Stimulated activated CD4-positive, alpha-beta T cell treated with anti-CD3 and anti-CD28 coated beads, Interleukin-4, amount 100 ng/mL, for 24 hours (primary cell): Measurements from ENCODE around the gene BCL2L12.
A peak's percentile ranks its signal among the peaks of the same experiment; 100 is the strongest.
"Not testable (repeated sequence)": the region's sequence is repeated elsewhere in the genome, so short reads cannot be mapped to it uniquely, and the experiment has no call there.

ENCODE experiments used
- DNase-seq: peaks from one replicate; pipeline ENCODE4 v3.0.0-alpha.2; 2020

BCL2L12 gene

GRCh38 chr19:49665351-49666119 lies at the start of gene BCL2L12, which contains the start of gene IRF3:
Gene BCL2L12, plus strand, starts transcription at chr19:49665933. Its CDS starts 760 bp downstream, at chr19:49666693.
Gene IRF3, minus strand, starts transcription at chr19:49665857. Its CDS starts 1,019 bp downstream, at chr19:49664838.
- DNase-seq, result peak; percentile 100

DNA sequence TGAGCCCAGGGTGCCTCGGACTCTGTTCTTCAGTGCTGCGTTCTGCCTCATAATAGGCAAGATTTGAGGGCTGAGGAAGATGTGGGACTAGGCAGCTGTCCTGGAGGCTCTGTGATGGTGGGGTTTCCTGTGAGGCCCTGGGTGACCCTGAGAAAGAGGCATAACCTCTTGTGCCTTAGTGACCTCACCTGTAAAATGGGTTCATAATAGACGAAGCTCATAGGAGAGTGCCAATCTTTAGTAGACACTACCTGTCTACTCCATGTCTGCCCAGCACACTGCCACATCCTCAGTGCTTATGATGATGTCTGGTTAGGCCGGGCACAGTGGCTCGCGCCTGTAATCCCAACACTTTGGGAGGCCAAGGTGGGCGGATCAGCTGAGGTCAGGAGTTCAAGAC lies 49.2 kb upstream of the BCL2L12 start:
- DNase-seq, result no peak

GRCh38 chr19:49616945-49617344 lies 48.8 kb upstream of the BCL2L12 start:
- DNase-seq, result no peak

GRCh38 chr19:49617860-49618259 lies 47.9 kb upstream of the BCL2L12 start:
- not testable (repeated sequence) for DNase-seq

DNA sequence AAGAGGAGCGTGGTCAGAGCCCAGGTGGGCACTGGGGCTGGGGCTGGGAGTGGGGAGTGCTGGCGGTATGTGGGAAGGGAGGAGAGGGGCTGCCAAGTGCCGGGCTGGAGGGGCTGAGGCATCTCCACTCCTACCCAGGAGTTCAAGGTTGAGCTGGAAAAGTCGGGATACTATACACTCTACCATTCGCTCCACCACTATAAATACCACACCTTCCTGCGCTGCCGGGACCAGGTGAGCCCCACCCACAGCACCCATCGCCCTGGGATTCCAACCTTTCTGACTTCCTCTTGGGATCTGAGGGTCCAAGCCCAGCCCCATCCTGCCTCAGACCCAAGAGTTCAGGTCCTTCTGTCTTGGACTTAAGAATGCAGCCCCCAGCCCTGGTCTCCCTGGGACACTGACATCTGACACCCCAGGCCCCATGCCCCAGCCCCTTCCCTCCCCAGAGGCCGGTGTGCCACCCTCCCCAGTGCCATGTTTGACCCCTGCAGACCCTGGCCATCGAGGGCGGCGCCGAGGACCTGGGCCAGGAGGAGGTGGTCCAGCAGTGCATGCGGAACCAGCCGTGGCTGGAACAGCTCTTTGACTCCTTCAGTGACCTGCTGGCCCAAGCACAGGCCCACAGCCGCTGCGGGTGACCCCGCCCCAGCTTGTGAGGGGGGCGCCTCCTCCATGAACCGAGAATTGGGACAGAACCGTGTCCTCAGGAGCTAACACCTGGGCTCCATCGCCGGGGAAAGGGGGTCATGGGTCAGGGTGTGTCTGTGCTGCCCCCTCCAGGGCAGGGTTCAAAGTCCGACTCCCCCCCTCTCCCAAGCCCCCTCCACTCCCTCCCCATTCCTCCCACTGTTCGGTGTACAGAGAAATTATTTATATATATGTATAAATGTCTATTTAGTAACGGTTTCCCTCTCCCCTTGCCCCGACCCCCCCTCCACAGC lies 40.5 kb upstream of the BCL2L12 start:
- no peak for DNase-seq

DNA sequence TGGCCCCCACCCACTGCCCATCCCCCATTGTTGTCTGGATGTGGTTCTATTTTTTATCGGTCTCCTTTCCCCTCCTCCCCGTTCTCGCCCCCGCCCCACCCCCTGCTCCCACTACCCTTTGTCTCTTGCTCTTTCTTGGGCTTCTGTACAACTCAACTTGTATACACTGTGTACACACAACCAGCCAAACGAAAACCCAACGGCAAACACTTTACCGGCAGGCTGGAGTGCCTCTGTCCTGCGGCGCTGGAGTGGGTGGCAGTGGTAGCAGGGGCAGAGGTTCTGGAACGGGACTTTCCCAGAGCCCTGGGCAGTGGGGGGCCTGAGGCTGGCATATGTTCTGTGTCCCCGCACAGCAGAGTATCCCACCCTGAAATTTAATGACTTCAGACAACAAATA lies 39.5 kb upstream of the BCL2L12 start:
- DNase-seq, result no peak

DNA sequence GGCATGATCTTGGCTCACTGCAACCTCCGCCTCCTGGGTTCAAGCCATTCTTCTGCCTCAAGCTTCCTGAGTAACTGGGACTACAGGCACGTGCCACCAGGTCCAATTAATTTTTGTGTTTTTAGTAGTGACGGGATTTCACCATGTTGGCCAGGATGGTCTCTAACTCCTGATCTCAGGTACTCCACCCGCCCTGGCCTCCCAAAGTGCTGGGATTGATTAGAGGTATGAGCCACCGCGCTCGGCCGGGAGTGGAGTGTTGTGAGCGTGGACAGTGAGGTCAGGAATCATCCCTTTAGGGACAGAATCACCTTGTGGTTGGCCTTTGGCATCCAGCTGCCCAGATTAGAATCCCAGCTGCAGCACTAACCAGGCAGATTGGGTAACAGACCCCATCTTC lies 36.1 kb upstream of the BCL2L12 start:
- no peak for DNase-seq

DNA sequence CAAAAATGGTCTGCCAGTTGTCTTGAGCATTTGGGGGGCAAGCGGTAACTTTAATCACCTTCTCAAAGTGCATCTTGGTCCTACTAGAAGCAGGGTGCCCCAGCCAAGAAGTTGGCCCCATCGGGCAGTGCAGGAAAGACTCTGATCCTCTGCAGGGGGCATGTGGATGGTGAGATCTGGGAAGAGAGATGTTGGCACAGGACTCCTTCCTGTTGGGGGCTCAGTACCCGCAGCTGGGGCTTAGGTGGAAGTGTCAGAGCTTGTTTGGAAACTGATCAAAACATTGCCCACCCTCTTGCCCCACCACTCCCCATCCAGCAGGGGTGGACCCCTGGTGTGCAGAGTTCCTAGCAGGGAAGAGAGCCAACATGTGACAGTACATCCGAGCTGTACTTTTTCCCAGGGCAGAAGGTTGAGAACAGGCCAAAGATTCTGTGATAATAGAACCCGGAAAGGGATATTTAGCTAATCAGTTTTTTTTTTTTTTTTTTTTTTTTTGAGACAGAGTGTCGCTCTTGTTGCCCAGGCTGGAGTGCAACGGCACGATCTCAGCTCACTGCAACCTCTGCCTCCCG lies 34.6 kb upstream of the BCL2L12 start:
- DNase-seq, result no peak

GRCh38 chr19:49631610-49632192 lies 34.0 kb upstream of the BCL2L12 start:
- DNase-seq, result no peak

- no peak for DNase-seq
Observed at GRCh38 chr19:49632576-49632975, 33.2 kb upstream of the BCL2L12 start.

DNA sequence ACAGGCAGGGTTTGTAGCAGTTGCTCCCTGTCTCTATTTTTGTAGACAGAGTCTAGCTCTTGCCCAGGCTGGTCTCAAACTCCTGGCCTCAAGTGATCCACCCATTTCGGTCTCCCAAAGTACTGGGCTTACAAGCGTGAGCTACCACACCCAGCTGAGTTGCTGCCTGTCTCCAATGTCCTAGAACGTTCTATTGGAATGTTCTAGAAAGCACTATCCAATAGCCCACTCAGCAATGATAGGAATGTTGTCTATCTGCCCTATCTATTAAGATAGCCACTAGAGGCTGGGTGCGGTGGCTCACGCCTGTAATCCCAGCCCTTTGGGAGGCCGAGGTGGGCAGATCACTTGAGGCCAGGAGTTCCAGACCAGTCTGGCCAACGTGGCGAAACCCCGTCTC lies 32.5 kb upstream of the BCL2L12 start:
- DNase-seq, result not testable (repeated sequence)

DNA sequence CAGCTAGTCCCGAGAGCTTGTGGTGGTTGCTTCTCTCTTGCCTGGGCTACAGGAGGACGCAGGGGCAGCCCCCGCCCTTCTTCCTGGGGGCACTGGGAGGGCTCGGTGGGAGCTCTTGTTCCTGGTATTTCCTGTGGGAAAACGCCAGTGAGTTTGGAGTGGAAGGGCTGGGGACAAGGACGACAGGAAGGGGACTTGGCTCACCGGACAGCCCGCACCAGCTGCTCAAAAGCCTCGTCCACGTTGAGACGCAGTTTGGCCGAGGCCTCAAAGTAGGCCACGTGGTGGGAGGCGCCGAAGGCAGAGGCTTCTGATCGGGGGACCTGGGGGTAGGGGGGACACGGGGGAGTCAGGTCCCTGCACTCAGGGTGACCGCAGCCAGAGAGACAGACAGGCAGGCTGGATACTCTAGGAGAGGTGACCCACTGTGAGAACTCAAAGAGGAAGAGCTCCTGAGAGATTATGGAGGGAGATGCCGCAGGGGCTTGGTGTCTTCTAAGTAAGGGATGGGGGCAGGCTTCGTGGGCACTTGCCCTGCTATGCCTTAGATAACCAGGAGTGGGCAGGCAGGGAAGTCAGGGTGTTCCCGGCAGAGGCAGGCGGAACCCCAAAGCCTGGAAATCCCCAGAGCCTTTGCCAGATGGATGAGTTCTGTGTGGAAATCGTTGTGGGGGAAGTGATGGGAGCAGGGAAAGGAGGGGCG lies 30.1 kb upstream of the BCL2L12 start:
- DNase-seq, result no peak

DNA sequence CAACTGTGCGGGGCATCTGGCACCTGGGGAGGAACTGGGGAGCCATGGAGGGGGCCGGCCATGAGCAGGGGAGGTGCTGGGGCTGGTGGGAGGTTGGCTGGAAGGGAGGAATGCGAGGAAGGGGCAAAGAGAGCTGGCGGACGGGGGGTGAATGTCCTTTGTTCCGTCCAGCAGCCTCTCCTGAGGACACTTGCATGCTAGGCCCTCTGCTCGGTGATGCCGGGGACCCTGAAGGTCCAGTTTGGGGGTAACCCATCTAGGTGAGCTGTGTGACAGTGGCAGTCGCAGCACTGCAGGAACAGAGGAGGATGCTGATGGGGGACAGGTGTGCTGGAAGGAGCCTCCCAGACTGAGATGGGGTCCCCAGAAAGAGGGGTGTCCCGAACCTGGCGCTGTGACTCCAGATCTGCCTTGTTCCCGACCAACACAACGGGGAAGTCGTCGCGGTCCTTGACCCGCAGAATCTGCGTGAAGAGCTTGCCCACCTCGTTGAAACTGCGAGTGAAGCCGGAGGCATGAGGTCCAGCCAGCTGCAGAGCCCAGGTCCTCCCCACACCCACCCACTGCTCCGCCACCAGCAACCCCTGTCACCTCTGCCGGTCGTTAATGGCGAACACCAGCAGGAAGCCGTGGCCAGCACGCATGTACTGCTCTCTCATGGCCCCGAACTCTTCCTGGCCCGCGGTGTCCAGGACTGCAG lies 29.4 kb upstream of the BCL2L12 start:
- DNase-seq, result no peak

DNA sequence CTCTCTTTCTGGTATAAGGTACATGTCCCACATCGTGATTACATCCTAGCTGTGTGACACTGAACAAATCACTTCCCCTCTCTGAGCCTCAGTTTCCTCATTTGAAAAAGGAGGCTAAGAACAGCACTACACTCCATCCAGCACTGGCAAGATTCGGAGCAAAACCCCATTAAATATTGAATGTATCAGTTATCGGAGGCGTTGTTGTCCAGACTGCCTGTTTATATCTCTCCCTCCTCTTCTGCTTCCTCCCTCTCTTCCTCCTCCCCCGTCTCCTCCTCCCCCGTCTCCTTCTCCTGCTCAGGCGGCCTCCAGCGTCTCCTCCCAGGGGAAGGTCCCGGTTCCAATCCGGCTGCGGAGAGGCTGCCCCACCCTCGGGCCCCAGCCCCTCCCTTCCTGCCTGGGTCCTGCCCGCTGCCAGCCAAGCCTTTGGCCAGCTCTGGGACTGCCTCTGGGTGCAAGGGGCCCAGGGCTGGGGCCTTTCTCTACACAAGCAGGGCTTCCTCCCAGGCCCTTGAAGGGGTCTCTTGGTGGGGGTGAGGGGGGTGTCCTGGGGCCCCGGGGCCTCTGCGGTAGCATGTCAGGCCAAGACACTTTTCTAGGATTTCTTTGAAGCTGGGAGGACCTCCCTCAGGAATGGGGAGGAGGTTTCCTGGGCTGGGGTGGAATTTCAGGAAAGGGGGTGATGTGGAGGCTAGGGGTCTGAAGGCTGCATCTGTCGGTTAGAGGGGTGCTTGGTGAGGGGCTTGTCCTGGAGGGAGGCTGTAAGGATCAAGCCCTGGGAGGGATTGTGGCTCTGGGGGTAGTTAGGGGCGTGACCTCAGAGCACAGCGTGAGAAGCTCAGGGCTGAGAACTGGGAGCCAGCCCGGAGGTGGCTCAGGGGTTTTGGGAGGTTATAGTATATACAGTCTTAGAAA lies 27.7 kb upstream of the BCL2L12 start:
- no peak for DNase-seq

GRCh38 chr19:49639401-49640112 lies 26.2 kb upstream of the BCL2L12 start:
- DNase-seq, result no peak

DNA sequence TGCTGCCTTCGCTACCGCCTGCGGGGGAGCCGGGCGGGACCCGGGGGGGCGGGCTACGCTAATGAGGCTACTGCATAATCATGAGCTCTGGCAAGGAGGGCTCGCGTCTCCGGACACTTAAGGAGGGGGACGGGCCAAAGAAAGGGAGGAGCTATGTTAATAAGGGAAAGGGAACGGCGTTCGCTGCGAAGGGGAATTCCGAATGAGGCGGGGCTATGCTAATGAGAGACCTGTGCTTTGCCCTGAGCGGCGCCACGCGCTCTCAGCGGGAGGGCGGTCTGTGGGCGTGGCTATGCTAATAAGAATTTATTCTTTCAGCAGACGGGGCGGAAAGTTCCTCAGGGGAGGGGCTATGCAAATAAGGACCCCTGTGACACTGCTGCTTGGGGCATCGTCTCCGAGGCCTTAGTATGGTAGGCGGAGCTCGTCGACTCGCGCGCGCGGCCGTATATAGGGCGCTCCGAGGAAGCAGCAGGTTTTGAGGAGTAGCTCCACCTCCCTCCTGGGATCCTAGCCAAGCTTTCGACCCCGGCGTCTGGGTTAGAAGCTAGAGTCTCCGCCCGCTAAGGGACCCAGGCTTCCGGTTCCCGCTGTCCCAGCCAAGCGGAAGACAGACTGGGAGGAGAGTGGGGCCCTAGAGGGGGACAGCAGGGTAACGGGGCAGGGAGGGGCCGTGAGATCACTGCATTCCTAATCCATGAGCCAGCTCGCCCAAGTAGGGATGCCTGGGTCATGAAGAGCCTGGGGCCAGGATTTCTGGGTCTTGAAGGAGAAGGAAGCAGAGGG lies 25.4 kb upstream of the BCL2L12 start, which contains the start of gene RRAS:
TSS of gene RRAS (minus strand) at position 31 of the 786 bp plus-strand sequence. CDS start 45 bp downstream, outside the sequence.
- peak; percentile 100 for DNase-seq

DNA sequence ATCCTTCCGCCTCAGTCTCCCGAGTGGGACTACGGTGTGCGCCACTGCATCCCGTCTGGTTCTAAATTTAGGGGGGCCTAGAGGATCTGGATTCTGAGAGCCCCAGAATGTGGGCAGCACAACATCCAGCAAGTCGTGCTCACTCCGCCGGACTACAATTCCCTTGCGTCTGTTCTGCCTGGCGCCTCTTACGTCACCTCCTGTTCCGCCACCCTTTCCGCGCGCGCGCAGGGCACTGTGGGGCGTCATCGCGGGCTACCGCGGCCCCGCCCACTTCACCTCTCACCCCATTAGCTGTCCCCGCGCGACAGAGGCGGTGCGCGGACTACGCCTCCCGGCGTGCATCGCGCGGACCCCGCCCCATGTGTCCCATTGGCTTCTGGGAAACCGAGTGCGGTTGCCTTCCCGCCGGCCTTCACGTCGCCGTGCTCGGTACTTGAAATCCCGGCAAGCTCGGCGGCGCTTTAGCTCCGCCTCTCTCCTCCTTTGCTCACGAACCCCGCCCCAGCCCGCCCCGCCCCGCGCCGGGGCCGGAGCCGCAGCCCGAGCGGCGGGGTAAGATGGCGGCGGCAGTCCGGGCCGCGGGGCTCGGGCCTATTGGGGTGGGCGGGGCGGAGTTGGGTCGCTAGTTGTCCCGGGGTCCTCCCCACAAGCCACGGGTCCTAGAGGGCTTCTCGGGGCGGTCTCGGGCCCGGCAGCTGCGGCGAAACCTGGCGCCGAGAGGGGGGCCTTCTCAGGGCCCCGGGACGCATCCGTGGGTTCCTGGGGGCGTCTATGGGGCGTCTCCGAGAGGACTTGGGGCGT lies 23.8 kb upstream of the BCL2L12 start, which contains the start of gene SCAF1:
TSS of gene SCAF1 (plus strand) at position 522 of the 804 bp plus-strand sequence. CDS start 2,818 bp downstream, outside the sequence.
- DNase-seq, result peak; percentile 99
